Natural killer cell (primary cell): ENCODE measurements around the gene E2F7. TPM values are rescaled to one million over a fixed set of nuclear protein-coding genes. Genes with fewer than 3 reads are reported as not detected.

ENCODE experiments used
- ATAC-seq, 3 donors: fragments of 150-1000 bp in 2 of 3; fragments of 200-7000 bp in 1 of 3; cut with Tn5 transposase; 1 replicate in 1 of 3; 2 replicates in 2 of 3; pipeline ENCODE4 v1.10.0; 2021; ENCODE audit warnings: mild to moderate bottlenecking in 2 of 3, moderate library complexity in 2 of 3
- DNase-seq, 2 donors: peaks; one replicate each; pipeline versions ENCODE4 v3.0.0 to v3.0.0-alpha.2; 2013 to 2021; ENCODE audit warnings: mixed read lengths in 1 of 2
- H3K27ac ChIP-seq: one replicate; pipeline ENCODE4 v1.5.1; 2013; ENCODE audit warnings: mild to moderate bottlenecking, low read length
- H3K27me3 ChIP-seq: one replicate; pipeline ENCODE4 v1.6.1; 2013; ENCODE audit warnings: low read length; ENCODE audit not compliant: control insufficient read depth, insufficient read depth
- H3K36me3 ChIP-seq: one replicate; pipeline ENCODE4 v1.6.1; 2013; ENCODE audit warnings: low read length; ENCODE audit not compliant: control insufficient read depth, insufficient read depth
- H3K4me1 ChIP-seq: one replicate; pipeline ENCODE4 v1.6.1; 2013; ENCODE audit warnings: low read length; ENCODE audit not compliant: control insufficient read depth, insufficient read depth
- H3K4me3 ChIP-seq: one replicate; pipeline ENCODE4 v1.5.1; 2013; ENCODE audit warnings: low read length
- H3K9me3 ChIP-seq: one replicate; pipeline ENCODE4 v1.6.1; 2013; ENCODE audit warnings: low read length; ENCODE audit not compliant: control insufficient read depth, insufficient read depth
- H3K27ac Mint-ChIP-seq, 2 donors: one replicate each; pipeline ENCODE4 v1.8.0; 2022; ENCODE audit warnings: mild to moderate bottlenecking in 2 of 2, mixed read lengths in 2 of 2, moderate library complexity in 1 of 2
- H3K27me3 Mint-ChIP-seq, 2 donors: one replicate each; pipeline ENCODE4 v1.8.0; 2022; ENCODE audit warnings: low read depth in 2 of 2, mixed read lengths in 2 of 2
- H3K36me3 Mint-ChIP-seq: one replicate; pipeline ENCODE4 v1.8.0; 2022; ENCODE audit warnings: mixed read lengths
- H3K4me1 Mint-ChIP-seq, 2 donors: one replicate each; pipeline ENCODE4 v1.8.0; 2022; ENCODE audit warnings: mixed read lengths in 2 of 2
- H3K4me3 Mint-ChIP-seq: one replicate; pipeline ENCODE4 v1.8.0; 2022; ENCODE audit warnings: mild to moderate bottlenecking, moderate library complexity, mixed read lengths
- H3K9me3 Mint-ChIP-seq, 2 donors: one replicate each; pipeline ENCODE4 v1.8.0; 2022; ENCODE audit warnings: mixed read lengths in 2 of 2
- WGBS: methylation state at CpG from one replicate; pipeline ENCODE4 v1.1.7; 2013; ENCODE audit warnings: missing lambda C conversion rate; ENCODE audit not compliant: insufficient coverage; 5-methylcytosine and 5-hydroxymethylcytosine counted together
- intact Hi-C: fragments of 100-400 bp; cut with micrococcal nuclease; formaldehyde crosslinking; loops from one replicate; pipeline ENCODE4 v1.14.2; 2022
- total RNA-seq, 4 donors: library from RNA; stranded (reverse); fragments of 120-200 nt in 1 of 4; gene quantifications; one replicate each; pipeline versions ENCODE4 v1.2.3 to v1.2.4, GENCODE V29; 2013 to 2022
- TF ChIP-seq, protein P1 (sequence below): fragments of 200-600 bp; IDR thresholded peaks from one replicate; pipeline ENCODE4 v1.8.0; 2022; ENCODE audit warnings: antibody characterized with exemption

Gene E2F7
- total RNA-seq, 3 donors from 2014 or later (not counting 1 experiment from before 2014, with no cell fraction given) = 0.30 to 1.1 (median 0.59) TPM

DNA sequence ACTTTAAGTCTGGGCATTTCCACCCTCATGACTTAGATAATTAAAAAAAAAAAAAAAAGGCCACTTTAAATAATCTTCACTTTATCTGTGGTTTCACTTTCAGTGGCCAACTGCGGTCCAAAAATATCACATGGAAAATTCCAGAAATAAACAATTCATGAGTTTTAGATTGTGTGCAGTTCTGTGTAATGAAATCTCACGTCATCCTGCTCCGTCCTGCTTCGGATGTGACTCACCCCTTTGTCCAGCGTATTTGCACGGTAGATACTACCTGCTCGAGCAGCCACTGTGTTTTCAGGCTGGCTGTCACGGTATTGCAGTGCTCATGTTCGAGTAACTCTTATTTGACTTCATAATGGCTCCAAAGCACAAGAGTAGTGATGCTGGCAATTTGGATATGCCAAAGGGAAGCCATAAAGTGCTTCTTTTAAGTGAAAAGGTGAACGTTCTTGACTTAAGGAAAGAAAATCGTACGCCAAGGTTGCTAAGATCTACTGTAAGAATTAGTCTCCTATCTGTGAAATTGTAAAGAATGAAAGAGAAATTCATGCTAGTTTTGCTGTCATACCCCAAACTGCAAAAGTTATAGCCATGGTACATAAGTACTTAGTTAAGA lies 2.4 kb downstream of the E2F7 start:
- Histone ChIP-seq H3K36me3 (no peaks in the 10 kb centered on the region), H3K4me1 (peaks cover 11% of the 10 kb centered on the region), H3K27me3 (peaks cover 3% of the 10 kb centered on the region), H3K9me3 (no peaks in the 10 kb centered on the region), H3K27ac (no peak overlapping the region), H3K4me3 (no peak overlapping the region)
- TF ChIP-seq, protein P1, sequence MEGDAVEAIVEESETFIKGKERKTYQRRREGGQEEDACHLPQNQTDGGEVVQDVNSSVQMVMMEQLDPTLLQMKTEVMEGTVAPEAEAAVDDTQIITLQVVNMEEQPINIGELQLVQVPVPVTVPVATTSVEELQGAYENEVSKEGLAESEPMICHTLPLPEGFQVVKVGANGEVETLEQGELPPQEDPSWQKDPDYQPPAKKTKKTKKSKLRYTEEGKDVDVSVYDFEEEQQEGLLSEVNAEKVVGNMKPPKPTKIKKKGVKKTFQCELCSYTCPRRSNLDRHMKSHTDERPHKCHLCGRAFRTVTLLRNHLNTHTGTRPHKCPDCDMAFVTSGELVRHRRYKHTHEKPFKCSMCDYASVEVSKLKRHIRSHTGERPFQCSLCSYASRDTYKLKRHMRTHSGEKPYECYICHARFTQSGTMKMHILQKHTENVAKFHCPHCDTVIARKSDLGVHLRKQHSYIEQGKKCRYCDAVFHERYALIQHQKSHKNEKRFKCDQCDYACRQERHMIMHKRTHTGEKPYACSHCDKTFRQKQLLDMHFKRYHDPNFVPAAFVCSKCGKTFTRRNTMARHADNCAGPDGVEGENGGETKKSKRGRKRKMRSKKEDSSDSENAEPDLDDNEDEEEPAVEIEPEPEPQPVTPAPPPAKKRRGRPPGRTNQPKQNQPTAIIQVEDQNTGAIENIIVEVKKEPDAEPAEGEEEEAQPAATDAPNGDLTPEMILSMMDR = no peak
- Mint-ChIP-seq H3K27ac (no peak overlapping the region), H3K9me3 (no peaks in the 10 kb centered on the region), H3K36me3 (no peaks in the 10 kb centered on the region), H3K27me3 (peaks cover 7% of the 10 kb centered on the region in 2 donors), H3K4me3 (no peak overlapping the region), H3K4me1 (peaks cover 20 to 22% of the 10 kb centered on the region in 2 donors)
- WGBS = 80% methylated on average over 12 of the region's 12 CpGs
- DNase-seq (no peak), ATAC-seq (no peak)
- intact Hi-C loops = no loop called here

DNA sequence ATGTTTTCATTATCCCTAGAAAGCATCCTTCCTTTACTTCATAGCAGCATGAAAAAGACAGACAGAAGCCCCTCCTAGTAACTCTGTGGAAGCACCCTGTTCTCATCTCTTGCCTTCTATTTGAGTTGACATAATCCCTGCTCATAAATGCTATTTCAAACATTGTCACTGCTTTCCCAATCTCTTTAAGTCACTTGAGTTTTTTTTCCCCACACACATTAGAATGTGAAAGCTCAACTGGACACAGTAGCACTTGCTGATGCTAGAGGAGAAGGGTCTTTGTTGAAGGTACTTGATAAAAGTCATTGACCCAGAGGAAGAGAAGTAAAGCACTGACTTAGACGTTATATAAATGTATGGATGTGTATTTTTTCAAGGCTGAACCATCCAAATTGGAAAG lies 3.0 kb downstream of the E2F7 start:
- Mint-ChIP-seq H3K4me1 (peaks cover 20 to 22% of the 10 kb centered on the region in 2 donors), H3K4me3 (no peak overlapping the region), H3K9me3 (no peaks in the 10 kb centered on the region), H3K27ac (no peak overlapping the region), H3K36me3 (no peaks in the 10 kb centered on the region), H3K27me3 (peaks cover 7% of the 10 kb centered on the region in 2 donors)
- TF ChIP-seq, protein P1 = no peak
- no peak overlapping the region for H3K4me3 ChIP-seq
- no peak for ATAC-seq
- DNase-seq = no peak
- WGBS = no CpG with 5 or more reads among the region's 1 CpG
- H3K27ac ChIP-seq = no peak overlapping the region
- no peaks in the 10 kb centered on the region for H3K36me3 ChIP-seq
- intact Hi-C loops = no loop called here
- H3K4me1 ChIP-seq = peaks cover 11% of the 10 kb centered on the region
- H3K9me3 ChIP-seq = no peaks in the 10 kb centered on the region
- H3K27me3 ChIP-seq = peaks cover 3% of the 10 kb centered on the region

DNA sequence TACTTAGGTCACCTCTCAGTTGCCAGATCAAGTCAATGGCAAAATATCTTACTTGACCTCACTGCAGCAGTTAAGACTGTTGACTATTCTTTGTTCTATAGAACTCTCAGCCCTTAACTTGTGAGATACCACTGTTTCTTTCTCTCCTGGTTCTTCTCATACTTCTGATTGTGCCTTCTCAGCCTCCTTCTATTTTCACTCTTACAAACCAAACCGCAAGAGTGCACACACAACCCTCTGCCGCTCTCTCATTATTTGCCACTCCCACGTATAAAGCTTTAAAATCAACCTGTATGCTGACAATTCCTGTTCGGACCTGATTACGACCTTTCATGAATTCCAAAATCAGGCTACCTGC lies 4.5 kb downstream of the E2F7 start:
- H3K36me3 ChIP-seq = no peaks in the 10 kb centered on the region
- intact Hi-C loops = no loop called here
- no peaks in the 10 kb centered on the region for H3K9me3 ChIP-seq
- peaks cover 19 to 20% of the 10 kb centered on the region in 2 donors for H3K4me1 Mint-ChIP-seq
- TF ChIP-seq, protein P1 = no peak
- H3K4me1 ChIP-seq = peaks cover 9% of the 10 kb centered on the region
- 81% methylated on average over 5 of the region's 5 CpGs for WGBS
- DNase-seq (no peak), ATAC-seq (no peak)
- H3K9me3 Mint-ChIP-seq = no peaks in the 10 kb centered on the region
- peak overlapping the region; percentile 5 for H3K27ac ChIP-seq
- H3K27ac Mint-ChIP-seq = no peak overlapping the region
- peaks cover 7% of the 10 kb centered on the region in 2 donors for H3K27me3 Mint-ChIP-seq
- H3K27me3 ChIP-seq = peaks cover 3% of the 10 kb centered on the region
- no peaks in the 10 kb centered on the region for H3K36me3 Mint-ChIP-seq
- H3K4me3 ChIP-seq = no peak overlapping the region
- H3K4me3 Mint-ChIP-seq = no peak overlapping the region
